GM19238 (cell line): ENCODE measurements around the gene PLEKHO2.
A peak's percentile ranks its signal among the peaks of the same experiment; 100 is the strongest.
"Not testable (repeated sequence)": the region's sequence is repeated elsewhere in the genome, so short reads cannot be mapped to it uniquely, and the experiment has no call there.

Experiments used
- DNase-seq: peaks from one replicate; pipeline ENCODE4 v3.0.0; 2011; ENCODE audit warnings: low spot score; ENCODE audit not compliant: insufficient read length

PLEKHO2 gene

GRCh38 chr15:64841344-64842095 lies at the start of gene PLEKHO2:
PLEKHO2 (plus strand) TSS chr15:64841915; CDS start chr15:64842017, 102 bp downstream.
- peak; percentile 88 for DNase-seq

GRCh38 chr15:64792282-64792681 lies 49.4 kb upstream of the PLEKHO2 start:
- no peak for DNase-seq

GRCh38 chr15:64795299-64795698 lies 46.4 kb upstream of the PLEKHO2 start:
- DNase-seq, result not testable (repeated sequence)

- not testable (repeated sequence) for DNase-seq
These were observed 45.8 kb upstream of the PLEKHO2 start for GRCh38 chr15:64795921-64796320.

GRCh38 chr15:64798905-64799304 lies 42.8 kb upstream of the PLEKHO2 start:
- not testable (repeated sequence) for DNase-seq

GRCh38 chr15:64800476-64800875 lies 41.2 kb upstream of the PLEKHO2 start:
- no peak for DNase-seq

GRCh38 chr15:64803526-64803925 lies 38.2 kb upstream of the PLEKHO2 start:
- DNase-seq, result no peak

- DNase-seq, result no peak
These were observed 37.1 kb upstream of the PLEKHO2 start for GRCh38 chr15:64804619-64805018.

GRCh38 chr15:64806509-64806908 lies 35.2 kb upstream of the PLEKHO2 start:
- no peak for DNase-seq

- DNase-seq, result no peak
These were observed 34.5 kb upstream of the PLEKHO2 start for GRCh38 chr15:64807051-64807749.

GRCh38 chr15:64807751-64808222 lies 33.9 kb upstream of the PLEKHO2 start:
- no peak for DNase-seq

GRCh38 chr15:64808785-64809453 lies 32.8 kb upstream of the PLEKHO2 start:
- no peak for DNase-seq

GRCh38 chr15:64809649-64810496 lies 31.8 kb upstream of the PLEKHO2 start:
- DNase-seq, result peak; percentile 74

- DNase-seq, result no peak
These were observed 31.0 kb upstream of the PLEKHO2 start for GRCh38 chr15:64810497-64811326.

- no peak for DNase-seq
These were observed 28.6 kb upstream of the PLEKHO2 start for GRCh38 chr15:64813075-64813474.

- DNase-seq, result not testable (repeated sequence)
These were observed 27.4 kb upstream of the PLEKHO2 start for GRCh38 chr15:64814283-64814682.

- DNase-seq, result not testable (repeated sequence)
These were observed 26.8 kb upstream of the PLEKHO2 start for GRCh38 chr15:64814965-64815364.

GRCh38 chr15:64816452-64816851 lies 25.3 kb upstream of the PLEKHO2 start:
- DNase-seq, result no peak

GRCh38 chr15:64824929-64825430 lies 16.7 kb upstream of the PLEKHO2 start:
- DNase-seq, result no peak
